HL-60 (cell line): ENCODE measurements around the gene FRMPD2.

Source experiments
- DNase-seq, 2 experiments: peaks; one replicate each; pipeline ENCODE4 v3.0.0-alpha.2; 2010 to 2020; ENCODE audit warnings: low read depth in 1 of 2, low spot score in 1 of 2
- H3K27ac ChIP-seq: fragments of 250-450 bp; sonication (Bioruptor Pico); replicated peaks from 2 replicates; pipeline ENCODE4 v1.5.1; 2020; ENCODE audit warnings: mild to moderate bottlenecking, moderate library complexity
- H3K27me3 ChIP-seq: fragments of 250-450 bp; sonication (Bioruptor Pico); 2 replicates; pipeline ENCODE4 v1.5.1; 2021; ENCODE audit warnings: mild to moderate bottlenecking, moderate library complexity; ENCODE audit not compliant: insufficient read depth, poor library complexity, severe bottlenecking
- H3K4me3 ChIP-seq: replicated peaks from 2 replicates; pipeline ENCODE4 v1.5.1; 2011; ENCODE audit warnings: mild to moderate bottlenecking, control low read depth, low read length; ENCODE audit not compliant: insufficient read depth
- CTCF ChIP-seq: IDR thresholded peaks from one replicate; pipeline ENCODE4 v1.5.1; 2011; ENCODE audit warnings: low read length, control low read depth, inconsistent platforms; ENCODE audit not compliant: insufficient read depth
- GABPA ChIP-seq: IDR thresholded peaks from 2 replicates; pipeline ENCODE4 v1.6.1; 2012; ENCODE audit warnings: low read depth
- POLR2AphosphoS5 ChIP-seq: IDR thresholded peaks from 2 replicates; pipeline ENCODE4 v1.6.1; 2012; ENCODE audit warnings: low read depth
- REST ChIP-seq: IDR thresholded peaks from 2 replicates; pipeline ENCODE4 v1.6.1; 2012; ENCODE audit warnings: low read depth; ENCODE audit not compliant: insufficient replicate concordance
- SPI1 ChIP-seq: IDR thresholded peaks from 2 replicates; pipeline ENCODE4 v1.6.1; 2012; ENCODE audit warnings: low read depth, mild to moderate bottlenecking, borderline replicate concordance

Gene FRMPD2

GRCh38 chr10:48216744-48217143 is 57.8 kb downstream of the FRMPD2 start:
- no peak overlapping the region for H3K4me3 ChIP-seq
- no peaks in the 10 kb centered on the region for H3K27me3 ChIP-seq
- no peak for TF ChIP-seq GABPA
- TF ChIP-seq POLR2AphosphoS5: no peak
- TF ChIP-seq REST: no peak
- TF ChIP-seq SPI1: no peak
- TF ChIP-seq CTCF: no peak
- no peak for DNase-seq
- H3K27ac ChIP-seq: no peak overlapping the region

- Histone ChIP-seq H3K4me3 (no peak overlapping the region), H3K27me3 (no peaks in the 10 kb centered on the region), H3K27ac (no peak overlapping the region)
- no peak for DNase-seq
- TF ChIP-seq GABPA (no peak), REST (no peak), SPI1 (no peak), CTCF (no peak), POLR2AphosphoS5 (no peak)
Observed at GRCh38 chr10:48216204-48216505, 58.3 kb downstream of the FRMPD2 start.

GRCh38 chr10:48215486-48216203 is 58.9 kb downstream of the FRMPD2 start:
- no peak overlapping the region for H3K27ac ChIP-seq
- TF ChIP-seq CTCF: peak; percentile 64
- TF ChIP-seq SPI1: no peak
- peak; percentile 11 to 45 for DNase-seq
- H3K27me3 ChIP-seq: no peaks in the 10 kb centered on the region
- H3K4me3 ChIP-seq: no peak overlapping the region
